NCI-H146 (cell line): ENCODE data around the gene TFPI.

ENCODE experiments used
- DNase-seq: peaks from one replicate; lab custom pipeline; 2025; lab: John Stamatoyannopoulos, UW

TFPI gene

GRCh38 chr2:187504312-187504921 lies 49.8 kb downstream of the TFPI start:
- DNase-seq, result no peak

GRCh38 chr2:187503700-187504099 lies 50.5 kb downstream of the TFPI start:
- no peak for DNase-seq

- no peak for DNase-seq
Measured at GRCh38 chr2:187502467-187502866, 51.8 kb downstream of the TFPI start.

- peak; percentile 41 for DNase-seq
Measured at GRCh38 chr2:187500585-187501359, 53.5 kb downstream of the TFPI start.

GRCh38 chr2:187499941-187500532 lies 54.2 kb downstream of the TFPI start:
- peak; percentile 51 for DNase-seq

GRCh38 chr2:187497858-187498463 lies 56.3 kb downstream of the TFPI start:
- DNase-seq, result peak; percentile 3

- no peak for DNase-seq
Measured at GRCh38 chr2:187497140-187497539, 57.1 kb downstream of the TFPI start.

- no peak for DNase-seq
Measured at GRCh38 chr2:187495324-187495723, 58.9 kb downstream of the TFPI start.

GRCh38 chr2:187493877-187494568 lies 60.2 kb downstream of the TFPI start:
- DNase-seq, result no peak

- DNase-seq, result no peak
Measured at GRCh38 chr2:187493180-187493579, 61.1 kb downstream of the TFPI start.

GRCh38 chr2:187486241-187486640 lies 68.0 kb downstream of the TFPI start:
- no peak for DNase-seq

- DNase-seq, result no peak
Measured at GRCh38 chr2:187485523-187485922, 68.7 kb downstream of the TFPI start.

- peak; percentile 0 for DNase-seq
Measured at GRCh38 chr2:187483537-187483936, 70.7 kb downstream of the TFPI start.

- DNase-seq, result no peak
Measured at GRCh38 chr2:187482796-187483195, 71.4 kb downstream of the TFPI start.

- no peak for DNase-seq
Measured at GRCh38 chr2:187481543-187481942, 72.7 kb downstream of the TFPI start.

- no peak for DNase-seq
Measured at GRCh38 chr2:187478719-187479118, 75.5 kb downstream of the TFPI start.

- no peak for DNase-seq
Measured at GRCh38 chr2:187477051-187477450, 77.2 kb downstream of the TFPI start.

- no peak for DNase-seq
Measured at GRCh38 chr2:187475499-187476248, 78.6 kb downstream of the TFPI start.

- no peak for DNase-seq
Measured at GRCh38 chr2:187470698-187471097, 83.5 kb downstream of the TFPI start.

- no peak for DNase-seq
Measured at GRCh38 chr2:187469538-187469937, 84.7 kb downstream of the TFPI start.

- DNase-seq, result no peak
Measured at GRCh38 chr2:187468262-187468661, 86.0 kb downstream of the TFPI start.
